Body of pancreas (tissue), 4 donors: Measurements from ENCODE around the gene EIF3A.
"Not testable (repeated sequence)": the region's sequence is repeated elsewhere in the genome, so short reads cannot be mapped to it uniquely, and the experiment has no call there.

Experiments used
- CTCF ChIP-seq, 7 experiments: fragments of 450-650 bp in 4 of 7; fragments of 200-600 bp in 3 of 7; sonication (generic) in 3 of 7; IDR thresholded peaks; one replicate each; pipeline ENCODE4 v1.5.1; 2016 to 2019; ENCODE audit warnings: antibody characterized with exemption in 7 of 7
- POLR2A ChIP-seq, 3 donors: fragments of 450-650 bp; IDR thresholded peaks; one replicate each; pipeline ENCODE4 v1.6.1; 2016; ENCODE audit warnings: antibody characterized with exemption in 3 of 3, mild to moderate bottlenecking in 2 of 3

GRCh38 chr10:119096641-119097415 lies 16.2 kb upstream of the EIF3A start:
- not testable (repeated sequence) for TF ChIP-seq CTCF, POLR2A (IDR thresholded peaks at IDR 0.05)
